PFSK-1 (cell line): ENCODE measurements around the gene PVALEF.

Experiments
- POLR2AphosphoS5 ChIP-seq: IDR thresholded peaks from 2 replicates; pipeline ENCODE4 v1.6.1; 2012; ENCODE audit warnings: low read depth, mild to moderate bottlenecking, control low read depth, low read length, moderate library complexity
- REST ChIP-seq, 2 experiments: IDR thresholded peaks; 2 replicates each; pipeline versions ENCODE4 v1.6.1 to v1.8.0; 2011 to 2012; ENCODE audit warnings: low read depth in 2 of 2, low read length in 2 of 2, control low read depth in 1 of 2, inconsistent platforms in 1 of 2, mild to moderate bottlenecking in 1 of 2, moderate library complexity in 1 of 2; ENCODE audit not compliant: insufficient read depth in 1 of 2
- SIN3A ChIP-seq: IDR thresholded peaks from 2 replicates; pipeline ENCODE4 v1.6.1; 2012; ENCODE audit warnings: mild to moderate bottlenecking, low read length, moderate library complexity, borderline replicate concordance; ENCODE audit not compliant: insufficient read depth
- TAF1 ChIP-seq: IDR thresholded peaks from 2 replicates; pipeline ENCODE4 v1.6.1; 2012; ENCODE audit warnings: low read length, control low read depth, borderline replicate concordance; ENCODE audit not compliant: insufficient read depth

- no peak for TF ChIP-seq TAF1
- no peak for TF ChIP-seq POLR2AphosphoS5
- no peak for TF ChIP-seq REST (IDR thresholded peaks at IDR 0.05; ENCODE audit: insufficient read depth in 1 of 2, low read depth in 2 of 2, low read length in 2 of 2)
- TF ChIP-seq SIN3A: no peak
Observed at GRCh38 chr17:81221371-81221841, 56.1 kb downstream of the PVALEF start.
